ENCODE measurements around the gene SPATA31D1.

The SPATA31D1 gene

DNA sequence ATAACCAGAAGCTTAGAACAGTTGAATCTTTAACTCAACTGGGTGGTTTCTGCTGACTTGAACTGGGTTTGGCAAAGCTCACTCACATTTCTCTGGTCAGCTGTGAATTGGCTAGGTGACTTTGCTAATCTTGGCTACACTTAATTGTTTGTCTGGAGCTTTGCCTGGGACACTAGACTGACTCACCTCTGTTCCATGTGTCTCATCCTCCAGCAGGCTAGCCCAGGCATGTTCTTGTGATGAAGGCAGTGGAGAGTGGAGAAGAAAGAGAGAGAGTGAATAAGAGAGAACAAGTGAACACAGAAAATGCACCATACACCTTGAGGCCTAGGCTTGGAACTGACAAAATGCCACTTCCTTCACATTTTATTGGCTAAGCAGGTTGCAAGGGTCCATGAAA lies 32.6 kb downstream of the SPATA31D1 start:
- in situ Hi-C loops (cut with MboI; ENCODE audit: low sequenced_read_pairs) = no loop called here

DNA sequence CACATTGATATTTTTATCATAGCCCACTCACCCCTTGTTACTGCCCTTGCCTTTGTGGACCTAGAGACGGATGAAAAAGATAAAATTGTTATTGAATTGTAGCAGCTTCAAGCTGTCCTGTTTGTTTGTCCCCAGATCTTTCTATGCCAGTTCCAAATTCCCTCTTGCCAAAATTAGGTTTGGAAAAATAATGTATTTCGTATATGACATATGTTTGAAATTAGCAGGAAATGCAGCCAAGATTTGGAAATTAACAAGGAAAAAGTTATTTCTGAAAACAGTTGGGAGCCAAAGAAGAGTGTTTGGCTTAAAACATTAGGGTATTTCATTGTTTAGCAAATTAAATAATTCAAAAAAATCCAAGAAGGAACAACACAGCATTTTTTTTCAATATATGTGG lies 33.5 kb downstream of the SPATA31D1 start:
- in situ Hi-C loops (cut with MboI; ENCODE audit: low sequenced_read_pairs) = no loop called here

DNA sequence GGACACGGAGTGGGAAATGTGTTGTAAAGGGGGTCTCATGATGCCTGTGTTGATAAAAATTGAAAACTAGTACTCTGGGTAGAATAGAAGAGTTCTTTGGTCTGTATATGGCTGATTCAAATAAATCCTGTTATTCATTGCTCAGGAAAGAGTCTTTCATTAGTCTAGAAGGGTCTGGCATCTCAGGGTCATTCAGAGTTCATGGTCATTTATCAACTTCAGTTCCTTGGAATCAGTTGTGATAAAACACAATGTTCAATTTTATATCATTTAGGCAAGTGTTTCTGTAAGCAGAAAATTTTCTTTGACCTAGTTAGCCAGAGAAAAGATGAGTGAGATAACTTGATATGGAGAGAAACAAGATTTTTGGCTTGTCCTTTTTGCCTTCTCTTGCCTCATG lies 36.3 kb downstream of the SPATA31D1 start:
- in situ Hi-C loops (cut with MboI; ENCODE audit: low sequenced_read_pairs) = no loop called here

DNA sequence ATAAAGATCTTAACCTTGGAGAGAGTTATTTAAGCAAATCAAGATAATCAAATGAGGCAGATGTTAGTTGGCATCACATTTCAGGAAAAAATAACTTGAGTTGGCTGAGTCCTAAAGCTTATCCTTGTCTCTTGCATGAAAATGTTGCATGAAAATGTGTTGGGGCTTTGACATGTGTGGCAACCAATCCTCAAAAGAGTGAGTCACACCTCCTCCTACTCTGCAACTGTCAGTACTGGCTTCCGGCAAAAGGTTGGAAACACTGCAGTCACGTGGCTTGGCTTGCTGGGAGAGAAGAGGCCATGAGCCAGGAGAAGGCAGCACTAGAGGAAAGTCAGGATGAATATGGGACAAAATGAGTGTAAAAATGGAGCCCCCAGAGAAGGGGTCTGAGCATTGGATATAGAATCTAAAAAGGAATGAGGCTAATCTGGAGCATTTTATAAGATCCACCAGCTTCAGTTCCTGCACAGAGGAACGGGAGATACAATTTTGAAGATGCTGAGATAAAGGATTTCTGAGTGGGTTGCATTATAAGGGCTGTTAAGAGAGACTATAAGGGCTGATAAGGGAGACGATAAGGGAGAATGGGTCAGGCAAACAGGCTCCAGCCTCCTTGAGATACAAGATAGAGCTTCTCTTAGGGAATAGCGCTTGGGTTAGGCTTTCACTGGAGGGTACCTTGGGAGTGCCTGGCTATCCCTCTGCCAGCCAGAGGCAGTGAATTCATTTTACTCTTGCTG lies 43.1 kb downstream of the SPATA31D1 start:
- in situ Hi-C loops (cut with MboI; ENCODE audit: low sequenced_read_pairs) = no loop called here

DNA sequence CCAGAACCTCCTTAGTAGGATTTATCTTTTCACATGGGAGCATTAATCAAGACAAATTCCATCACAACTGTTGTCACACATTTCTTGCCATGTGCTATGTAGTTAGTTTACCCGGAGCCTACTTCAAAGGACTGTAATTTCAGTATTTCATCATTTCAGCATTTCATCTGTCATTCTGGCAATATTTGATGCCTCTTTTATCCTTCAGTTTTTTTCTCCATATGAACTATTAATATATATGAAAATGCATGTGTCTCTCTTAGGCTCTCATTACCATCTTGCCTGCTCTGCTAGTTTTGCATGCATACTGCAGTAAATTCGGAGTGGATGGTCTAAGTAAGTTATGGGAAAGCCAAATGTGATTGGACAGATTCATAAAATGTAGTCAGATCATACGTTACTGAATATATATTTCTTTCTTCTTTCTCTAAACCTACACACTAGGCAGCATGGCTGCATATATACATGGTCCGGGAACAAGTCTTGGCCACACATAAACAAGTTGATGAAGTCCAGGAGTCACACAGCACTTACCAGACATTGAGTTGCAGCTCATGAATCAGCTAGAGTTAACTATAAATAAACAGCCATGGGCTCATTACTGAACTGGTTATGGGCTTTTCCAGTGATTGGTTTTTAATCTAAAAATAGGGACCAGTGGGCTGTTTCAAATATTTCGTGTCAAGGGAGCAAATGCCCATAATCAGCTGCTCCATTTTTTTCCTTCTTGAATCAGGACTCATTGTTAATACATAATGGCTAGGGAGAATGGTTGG lies 46.6 kb downstream of the SPATA31D1 start:
- in situ Hi-C loops (cut with MboI; ENCODE audit: low sequenced_read_pairs) = no loop called here

DNA sequence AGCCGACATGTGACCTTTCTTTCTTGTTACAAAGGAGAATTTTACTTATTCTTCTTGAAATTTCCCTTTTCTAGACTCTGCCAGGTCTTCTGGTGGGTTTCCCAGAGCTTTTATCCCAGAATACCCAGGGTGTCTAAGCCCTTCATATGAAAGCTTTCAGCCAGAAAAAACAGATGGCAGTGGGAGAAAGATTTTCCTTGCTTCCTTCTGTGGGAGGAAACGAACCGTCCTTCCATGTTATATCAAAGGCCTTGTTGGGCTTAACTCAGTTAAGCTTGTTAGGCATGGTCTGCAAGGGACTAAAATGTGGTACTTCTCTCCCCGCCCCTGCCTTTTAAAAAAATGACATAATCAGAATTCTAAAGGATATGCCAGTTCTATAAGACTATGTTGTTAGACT lies 47.5 kb downstream of the SPATA31D1 start:
- in situ Hi-C loops (cut with MboI; ENCODE audit: low sequenced_read_pairs) = no loop called here

DNA sequence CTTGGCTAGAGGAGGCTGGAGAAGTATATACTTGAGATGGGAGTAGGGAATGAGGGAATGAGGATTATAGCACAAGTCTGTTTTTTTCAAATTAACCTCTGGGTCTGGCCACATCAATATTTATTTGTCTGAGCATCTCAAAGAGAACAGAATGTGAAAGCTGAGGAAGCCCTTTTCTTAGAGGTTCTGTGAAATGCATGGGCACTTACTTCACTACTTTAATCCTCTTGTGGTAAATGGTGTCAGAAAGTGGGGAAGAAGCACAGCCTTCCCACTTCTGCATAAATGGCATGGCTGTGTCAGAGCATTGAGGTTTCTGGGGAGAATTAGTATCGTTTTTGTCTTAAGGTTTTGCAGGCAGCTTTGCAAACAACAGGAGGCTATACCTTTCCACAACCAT lies 48.6 kb downstream of the SPATA31D1 start:
- in situ Hi-C loops (cut with MboI; ENCODE audit: low sequenced_read_pairs) = no loop called here

DNA sequence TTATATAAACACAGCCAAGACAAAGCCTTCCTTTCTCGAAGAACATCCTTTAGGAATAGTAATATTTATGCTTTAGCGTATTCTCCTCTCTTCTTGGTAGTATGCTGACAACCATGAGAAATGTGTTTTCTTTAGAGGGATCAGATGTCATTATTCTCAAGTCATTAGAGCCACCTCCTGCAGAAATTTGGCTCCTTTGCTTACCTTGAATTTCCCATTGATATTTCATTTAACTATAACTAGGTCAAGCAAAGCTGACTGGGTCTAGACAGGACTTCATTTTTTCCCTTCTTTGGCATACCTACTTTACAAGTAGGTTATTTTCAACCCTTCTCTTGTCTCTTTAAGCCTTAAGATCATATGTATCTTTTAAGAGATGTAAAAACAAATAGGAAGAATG lies 50.3 kb downstream of the SPATA31D1 start:
- in situ Hi-C loops (cut with MboI; ENCODE audit: low sequenced_read_pairs) = no loop called here
